AG09319 (cell line): ENCODE measurements around the gene GAS7.

Source experiments
- DNase-seq: peaks from one replicate; pipeline ENCODE4 v3.0.0-alpha.2; 2010; ENCODE audit warnings: low read depth; ENCODE audit errors: extremely low read depth
- TF ChIP-seq, protein P1 (sequence below): IDR thresholded peaks from 2 replicates; pipeline ENCODE4 v1.5.1; 2011; ENCODE audit warnings: low read depth, mild to moderate bottlenecking, inconsistent platforms, low read length, moderate library complexity

Gene GAS7

DNA sequence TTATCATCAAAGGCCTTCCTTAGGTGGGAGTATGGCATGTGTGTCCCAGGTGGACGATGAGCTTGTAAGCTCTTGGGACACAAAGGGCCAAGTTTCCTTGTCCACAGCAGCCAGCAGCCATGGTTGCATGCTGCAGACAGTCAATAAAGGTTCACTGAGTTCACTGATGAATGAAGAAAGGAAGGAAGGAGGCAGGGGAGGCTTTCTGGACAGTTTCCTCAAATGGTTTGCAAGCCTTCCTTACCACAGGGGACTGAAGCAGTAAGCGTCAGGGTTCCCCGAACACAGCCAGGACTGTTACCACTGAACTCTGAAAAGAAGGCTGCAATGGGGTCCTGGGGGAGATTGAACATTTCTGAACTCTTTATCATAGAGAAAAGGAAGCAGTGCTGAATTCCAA, 111.1 kb downstream of the GAS7 start:
- no peak for DNase-seq
- TF ChIP-seq, protein P1, sequence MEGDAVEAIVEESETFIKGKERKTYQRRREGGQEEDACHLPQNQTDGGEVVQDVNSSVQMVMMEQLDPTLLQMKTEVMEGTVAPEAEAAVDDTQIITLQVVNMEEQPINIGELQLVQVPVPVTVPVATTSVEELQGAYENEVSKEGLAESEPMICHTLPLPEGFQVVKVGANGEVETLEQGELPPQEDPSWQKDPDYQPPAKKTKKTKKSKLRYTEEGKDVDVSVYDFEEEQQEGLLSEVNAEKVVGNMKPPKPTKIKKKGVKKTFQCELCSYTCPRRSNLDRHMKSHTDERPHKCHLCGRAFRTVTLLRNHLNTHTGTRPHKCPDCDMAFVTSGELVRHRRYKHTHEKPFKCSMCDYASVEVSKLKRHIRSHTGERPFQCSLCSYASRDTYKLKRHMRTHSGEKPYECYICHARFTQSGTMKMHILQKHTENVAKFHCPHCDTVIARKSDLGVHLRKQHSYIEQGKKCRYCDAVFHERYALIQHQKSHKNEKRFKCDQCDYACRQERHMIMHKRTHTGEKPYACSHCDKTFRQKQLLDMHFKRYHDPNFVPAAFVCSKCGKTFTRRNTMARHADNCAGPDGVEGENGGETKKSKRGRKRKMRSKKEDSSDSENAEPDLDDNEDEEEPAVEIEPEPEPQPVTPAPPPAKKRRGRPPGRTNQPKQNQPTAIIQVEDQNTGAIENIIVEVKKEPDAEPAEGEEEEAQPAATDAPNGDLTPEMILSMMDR = no peak

DNA sequence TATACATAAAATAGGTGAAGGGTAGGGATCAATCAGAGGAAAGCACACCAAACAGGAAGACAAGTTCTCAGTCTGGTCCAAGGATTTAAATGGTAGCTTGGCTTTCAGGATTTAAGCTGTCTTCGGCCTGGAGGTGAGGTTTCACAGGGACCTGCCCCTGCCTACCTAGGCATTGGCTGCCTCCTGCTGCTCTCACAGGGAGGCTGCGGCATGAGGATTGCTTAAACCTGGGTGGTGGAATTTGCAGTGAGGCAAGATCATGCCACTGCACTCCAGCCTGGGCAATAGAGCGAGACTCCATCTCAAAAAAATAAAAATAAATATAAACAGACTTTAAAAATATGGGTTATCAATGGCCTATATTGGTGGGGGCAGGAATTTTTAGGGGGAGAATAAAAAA, 114.5 kb downstream of the GAS7 start:
- no peak for DNase-seq
- TF ChIP-seq, protein P1 = no peak

DNA sequence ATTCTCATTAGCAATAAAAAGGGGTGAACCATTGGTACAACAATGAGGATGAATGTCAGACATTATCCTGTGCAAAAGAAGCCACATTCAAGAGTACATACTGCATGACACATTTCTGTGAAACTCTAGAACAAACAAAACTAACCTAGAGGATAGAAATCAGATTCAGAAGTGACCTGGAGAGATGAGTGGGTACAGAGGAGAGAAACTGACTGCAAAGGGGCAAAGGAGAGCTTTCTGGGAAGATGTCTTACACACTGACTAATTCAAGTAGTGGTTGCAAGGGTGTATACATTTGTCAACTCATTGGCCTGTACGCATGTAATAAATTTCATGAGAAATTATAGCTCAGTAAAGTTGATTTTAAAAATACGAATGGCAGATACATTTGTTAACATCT, 115.6 kb downstream of the GAS7 start:
- TF ChIP-seq, protein P1 = no peak
- no peak for DNase-seq

DNA sequence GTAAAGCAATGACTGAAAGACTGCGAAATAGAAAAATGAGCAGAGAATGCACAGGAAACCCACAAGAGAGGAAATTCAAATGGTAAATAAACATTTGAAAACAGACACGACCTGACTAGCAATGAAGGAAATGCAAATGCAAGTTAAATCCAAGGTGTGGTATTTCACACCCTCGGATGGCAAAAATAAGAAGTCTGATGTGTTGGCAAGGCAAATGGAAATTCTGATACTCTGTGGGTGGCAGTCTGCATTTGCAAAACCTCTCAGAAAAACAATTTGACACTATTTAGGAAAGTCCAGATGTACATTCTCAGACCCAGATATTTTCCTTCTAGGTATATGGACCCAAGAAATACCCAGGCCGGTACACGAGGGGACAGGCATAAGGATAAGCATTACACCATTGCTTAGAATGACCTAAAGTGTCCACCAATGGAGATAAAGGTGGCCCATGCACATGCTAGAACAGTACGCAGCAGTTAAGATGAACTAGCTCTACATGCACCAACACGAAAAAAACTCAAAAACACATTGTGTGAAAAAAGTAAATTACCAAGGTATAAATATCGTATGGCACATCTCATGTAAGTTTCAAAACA, 116.7 kb downstream of the GAS7 start:
- TF ChIP-seq, protein P1 = no peak
- DNase-seq = no peak

GRCh38 chr17:10077561-10078299, 120.7 kb downstream of the GAS7 start:
- no peak for DNase-seq
- TF ChIP-seq, protein P1 = no peak

GRCh38 chr17:10075919-10076318, 122.5 kb downstream of the GAS7 start:
- DNase-seq = no peak
- TF ChIP-seq, protein P1 = no peak

DNA sequence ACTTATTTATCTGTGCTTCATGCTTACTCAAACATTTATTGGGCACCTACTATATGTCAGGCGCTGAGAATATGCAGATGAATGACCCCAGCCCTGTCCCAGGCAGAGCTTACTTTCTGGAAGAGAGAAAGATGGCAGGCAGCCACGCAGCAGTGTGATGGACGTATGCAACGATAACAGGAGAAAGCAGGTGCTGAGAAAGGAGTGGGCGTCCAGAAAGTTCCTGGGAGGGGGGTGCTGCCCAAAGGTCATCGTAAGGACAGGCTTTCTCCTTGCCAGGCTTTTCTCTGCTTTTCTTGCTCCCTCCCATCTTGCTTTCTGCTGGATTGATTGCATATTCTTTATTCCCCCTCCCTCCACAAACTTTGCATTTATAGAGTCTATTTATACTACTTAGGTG, 124.5 kb downstream of the GAS7 start:
- TF ChIP-seq, protein P1 = no peak
- DNase-seq = no peak
